Measurements from ENCODE around the gene C2orf72. TPM values are rescaled to one million over a fixed set of nuclear protein-coding genes. Genes with fewer than 3 reads are reported as not detected.

C2orf72 gene
- total and polyA plus RNA-seq, 2 of the 13 experiments (the other 11 are each of a cell fraction or from before 2014, with no cell fraction given) = 147 to 203 TPM

- TF ChIP-seq RERE (CRISPR knock-in tag; IDR thresholded peaks at IDR 0.05; ENCODE audit: low read depth) (no peak), ZNF460 (CRISPR knock-in tag; IDR thresholded peaks at IDR 0.05; ENCODE audit: borderline replicate concordance) (no peak), FOXK2 (IDR thresholded peaks at IDR 0.05) (no peak), MXD1 (CRISPR knock-in tag; IDR thresholded peaks at IDR 0.05) (no peak), ZSCAN12 (CRISPR knock-in tag; IDR thresholded peaks at IDR 0.05) (no peak), ZNF687 (CRISPR knock-in tag; IDR thresholded peaks at IDR 0.05) (peak; percentile 78), ZNF619 (CRISPR knock-in tag; IDR thresholded peaks at IDR 0.05) (no peak), AFF4 (CRISPR knock-in tag; IDR thresholded peaks at IDR 0.05) (peak; percentile 29; the same call in 1 of the 2 replicates), ZBTB37 (CRISPR knock-in tag; IDR thresholded peaks at IDR 0.05) (no peak)
These were observed 584 bp downstream of the C2orf72 start (continued) for GRCh38 chr2:231037731-231038482.

Data from HepG2 (cell line).